Esophagus squamous epithelium (tissue), 5 donors: ENCODE data around the gene CCDC136. TPM values are rescaled to one million over a fixed set of nuclear protein-coding genes. Genes with fewer than 3 reads are reported as not detected.

Experiments
- DNase-seq: peaks from one replicate; lab custom pipeline; 2025; lab: John Stamatoyannopoulos, UW
- H3K27ac ChIP-seq, 4 donors: fragments of 200-600 bp; sonication (generic); one replicate each; pipeline ENCODE4 v1.5.1; 2016 to 2019; ENCODE audit warnings: mild to moderate bottlenecking in 1 of 4
- H3K27me3 ChIP-seq, 4 donors: fragments of 200-600 bp; sonication (generic); 1 replicate in 3 of 4; 2 replicates in 1 of 4; pipeline versions ENCODE4 v1.5.1 to v1.6.0; 2017 to 2021; ENCODE audit warnings: antibody characterized with exemption in 1 of 4
- H3K36me3 ChIP-seq, 3 donors: fragments of 200-600 bp; sonication (generic); one replicate each; pipeline ENCODE4 v1.5.1; 2016 to 2019
- H3K4me1 ChIP-seq, 3 donors: fragments of 200-600 bp; sonication (generic); one replicate each; pipeline ENCODE4 v1.5.1; 2017 to 2019
- H3K4me3 ChIP-seq, 4 donors: fragments of 200-600 bp; sonication (generic); 1 replicate in 3 of 4; 2 replicates in 1 of 4; pipeline ENCODE4 v1.5.1; 2016 to 2019; ENCODE audit warnings: mild to moderate bottlenecking in 2 of 4, moderate library complexity in 1 of 4
- H3K9me3 ChIP-seq, 3 donors: fragments of 200-600 bp; sonication (generic); one replicate each; pipeline ENCODE4 v1.5.1; 2016 to 2019
- CTCF ChIP-seq, 6 experiments: fragments of 450-650 bp in 4 of 6; fragments of 200-600 bp in 2 of 6; sonication (generic) in 2 of 6; IDR thresholded peaks; one replicate each; pipeline ENCODE4 v1.5.1; 2016 to 2019; ENCODE audit warnings: antibody characterized with exemption in 6 of 6, mild to moderate bottlenecking in 4 of 6, moderate library complexity in 4 of 6
- POLR2A ChIP-seq, 4 donors: fragments of 450-650 bp; IDR thresholded peaks; one replicate each; pipeline ENCODE4 v1.6.1; 2017; ENCODE audit warnings: antibody characterized with exemption in 4 of 4, mild to moderate bottlenecking in 4 of 4, moderate library complexity in 3 of 4
- WGBS, 2 donors: methylation state at CpG; one replicate each; pipeline ENCODE4 v1.1.5; 2018; 5-methylcytosine and 5-hydroxymethylcytosine counted together
- intact Hi-C: fragments of 100-400 bp; cut with DNase I; formaldehyde crosslinking; loops from one replicate; pipeline ENCODE4 v1.15.0; 2022
- total RNA-seq, 4 donors: library from RNA; depleted of rRNA; stranded (reverse); fragments of >200 nt; gene quantifications; one replicate each; pipeline ENCODE4 v1.1.0, GENCODE V29; 2016
- donor health status: DM: yes; HTN: yes; CAD: no.

The CCDC136 gene
- total RNA-seq, 4 donors from 2014 or later = 0.09 to 5.1 (median 2.2) TPM

DNA sequence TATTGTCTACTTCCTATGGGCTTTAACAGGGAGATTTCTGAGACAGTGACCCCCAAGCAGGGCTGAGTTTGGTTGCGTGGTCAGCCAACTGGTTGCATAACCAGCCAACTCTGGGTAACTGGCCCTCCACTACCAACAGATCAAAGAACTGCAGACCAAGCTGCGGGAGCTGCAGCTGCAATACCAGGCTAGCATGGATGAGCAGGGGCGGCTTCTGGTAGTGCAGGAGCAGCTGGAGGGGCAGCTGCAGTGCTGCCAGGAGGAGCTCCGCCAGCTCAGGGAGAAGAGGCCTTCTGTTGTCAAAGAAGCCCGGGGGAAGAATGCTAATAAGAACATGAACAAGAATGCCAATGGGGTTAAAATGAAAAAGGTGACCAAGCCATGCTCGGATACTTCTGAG is 22.7 kb downstream of the CCDC136 start:
- TF ChIP-seq CTCF (IDR thresholded peaks at IDR 0.05) (no peak), POLR2A (IDR thresholded peaks at IDR 0.05) (no peak)
- intact Hi-C loops = no loop called here
- no peaks in the 10 kb centered on the region for H3K9me3 ChIP-seq
- no peak overlapping the region for H3K27ac ChIP-seq
- no peak for DNase-seq
- no peaks in the 10 kb centered on the region for H3K36me3 ChIP-seq
- H3K27me3 ChIP-seq = peaks cover 0 to 18% (median 0%) of the 10 kb centered on the region in 4 donors
- H3K4me1 ChIP-seq = peaks cover 0 to 4% (median 0%) of the 10 kb centered on the region in 3 donors
- WGBS, 2 donors = 84 to 88% methylated on average over 5 to 6 of the region's 6 CpGs
- no peak overlapping the region for H3K4me3 ChIP-seq

DNA sequence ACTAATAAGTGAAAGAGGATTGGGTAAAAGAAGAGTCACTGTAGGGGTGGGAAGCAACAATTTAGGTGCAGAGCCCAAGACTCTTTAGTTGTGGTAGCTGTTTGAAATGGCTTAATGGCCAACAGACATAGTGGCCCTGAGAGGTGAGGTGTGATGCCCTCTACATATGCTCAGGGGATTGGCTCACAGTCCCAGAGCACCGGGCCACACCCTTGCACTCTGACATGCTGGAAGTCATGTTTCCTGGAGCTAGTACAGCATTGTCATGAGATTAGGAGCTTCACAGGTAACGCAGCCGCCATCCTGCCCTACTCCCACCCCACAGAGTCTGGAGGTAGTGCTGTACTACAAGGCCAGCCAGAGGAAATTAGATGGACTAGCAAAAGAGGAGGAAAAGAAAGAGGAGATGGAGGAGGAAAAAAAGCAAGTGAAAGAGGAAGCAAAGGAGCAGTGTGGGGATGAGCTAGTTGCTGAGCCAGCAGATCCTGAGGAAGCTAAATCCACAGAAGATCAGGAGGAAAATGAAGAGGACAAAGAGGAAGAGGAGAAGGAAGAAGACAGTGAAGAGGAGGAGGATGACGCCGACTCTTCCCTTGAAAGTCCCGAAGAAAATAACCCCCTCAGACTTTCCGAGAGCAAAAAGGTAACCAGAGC is 23.6 kb downstream of the CCDC136 start:
- Histone ChIP-seq H3K27ac (no peak overlapping the region), H3K36me3 (no peaks in the 10 kb centered on the region), H3K4me1 (peaks cover 0 to 4% (median 0%) of the 10 kb centered on the region in 3 donors), H3K4me3 (no peak overlapping the region), H3K27me3 (peaks cover 0 to 18% (median 0%) of the 10 kb centered on the region in 4 donors), H3K9me3 (no peaks in the 10 kb centered on the region)
- TF ChIP-seq POLR2A (IDR thresholded peaks at IDR 0.05) (no peak), CTCF (IDR thresholded peaks at IDR 0.05) (no peak)
- intact Hi-C loops = no loop called here
- WGBS, 2 donors = 73 to 82% methylated on average over 7 of the region's 7 CpGs
- no peak for DNase-seq

- no peak for TF ChIP-seq POLR2A (IDR thresholded peaks at IDR 0.05)
- TF ChIP-seq CTCF (IDR thresholded peaks at IDR 0.05) = no peak
- H3K4me3 ChIP-seq = no peak overlapping the region
- H3K36me3 ChIP-seq = no peaks in the 10 kb centered on the region
- no peak overlapping the region for H3K27ac ChIP-seq
- 79 to 84% methylated on average over 3 of the region's 3 CpGs for WGBS, 2 donors
- DNase-seq = no peak
- no peaks in the 10 kb centered on the region for H3K4me1 ChIP-seq
- H3K9me3 ChIP-seq = no peaks in the 10 kb centered on the region
- H3K27me3 ChIP-seq = peaks cover 0 to 18% (median 0%) of the 10 kb centered on the region in 4 donors
- intact Hi-C loops = no loop called here
Measured at GRCh38 chr7:128818694-128819093, 26.9 kb downstream of the CCDC136 start.

GRCh38 chr7:128821724-128822123 is 30.0 kb downstream of the CCDC136 start:
- Histone ChIP-seq H3K9me3 (no peaks in the 10 kb centered on the region), H3K27ac (no peak overlapping the region), H3K4me3 (no peak overlapping the region), H3K27me3 (peaks cover 0 to 14% (median 0%) of the 10 kb centered on the region in 4 donors), H3K36me3 (no peaks in the 10 kb centered on the region), H3K4me1 (no peaks in the 10 kb centered on the region)
- 72 to 100% methylated on average over 1 to 3 of the region's 4 CpGs for WGBS, 2 donors
- no peak for TF ChIP-seq POLR2A (IDR thresholded peaks at IDR 0.05)
- TF ChIP-seq CTCF (IDR thresholded peaks at IDR 0.05) = no peak
- intact Hi-C loops = no loop called here
- DNase-seq = no peak

- Histone ChIP-seq H3K4me1 (peaks cover 12 to 40% (median 13%) of the 10 kb centered on the region in 3 donors), H3K9me3 (no peaks in the 10 kb centered on the region), H3K4me3 (no peak overlapping the region), H3K27me3 (peaks cover 0 to 35% (median 0%) of the 10 kb centered on the region in 4 donors), H3K27ac (peak overlapping the region in 1 of 4 donors; percentile 62), H3K36me3 (no peaks in the 10 kb centered on the region)
- intact Hi-C loops = no loop called here
- WGBS, 2 donors = 75 to 88% methylated on average over 4 of the region's 4 CpGs
- DNase-seq = no peak
- TF ChIP-seq POLR2A (IDR thresholded peaks at IDR 0.05) (no peak), CTCF (IDR thresholded peaks at IDR 0.05) (no peak)
Measured at GRCh38 chr7:128826512-128826911, 34.7 kb downstream of the CCDC136 start.
